Coronary artery (tissue), 2 donors: ENCODE data around the gene ORAI3.

Experiments
- DNase-seq: peaks from one replicate; pipeline ENCODE4 v3.0.0-alpha.2; 2017; ENCODE audit warnings: low spot score
- H3K27ac ChIP-seq, 2 donors: fragments of 200-600 bp; sonication (generic); one replicate each; pipeline ENCODE4 v1.5.1; 2016 to 2019
- H3K4me3 ChIP-seq: fragments of 200-600 bp; sonication (generic); 2 replicates; pipeline ENCODE4 v1.5.1; 2016; ENCODE audit warnings: mild to moderate bottlenecking, moderate library complexity
- TF ChIP-seq, protein P1 (sequence below): fragments of 200-600 bp; sonication (generic); IDR thresholded peaks from one replicate; pipeline ENCODE4 v1.5.1; 2019; ENCODE audit warnings: antibody characterized with exemption

The ORAI3 gene

GRCh38 chr16:30948667-30949649 is at the start of gene ORAI3:
ORAI3 (plus strand) TSS chr16:30949068; CDS start chr16:30949290, 222 bp downstream.
- Histone ChIP-seq H3K27ac (peak within 1 kb of the TSS; percentile 90 to 94), H3K4me3 (peak within 1 kb of the TSS; percentile 91)
- peak; percentile 89 for DNase-seq
- TF ChIP-seq, protein P1, sequence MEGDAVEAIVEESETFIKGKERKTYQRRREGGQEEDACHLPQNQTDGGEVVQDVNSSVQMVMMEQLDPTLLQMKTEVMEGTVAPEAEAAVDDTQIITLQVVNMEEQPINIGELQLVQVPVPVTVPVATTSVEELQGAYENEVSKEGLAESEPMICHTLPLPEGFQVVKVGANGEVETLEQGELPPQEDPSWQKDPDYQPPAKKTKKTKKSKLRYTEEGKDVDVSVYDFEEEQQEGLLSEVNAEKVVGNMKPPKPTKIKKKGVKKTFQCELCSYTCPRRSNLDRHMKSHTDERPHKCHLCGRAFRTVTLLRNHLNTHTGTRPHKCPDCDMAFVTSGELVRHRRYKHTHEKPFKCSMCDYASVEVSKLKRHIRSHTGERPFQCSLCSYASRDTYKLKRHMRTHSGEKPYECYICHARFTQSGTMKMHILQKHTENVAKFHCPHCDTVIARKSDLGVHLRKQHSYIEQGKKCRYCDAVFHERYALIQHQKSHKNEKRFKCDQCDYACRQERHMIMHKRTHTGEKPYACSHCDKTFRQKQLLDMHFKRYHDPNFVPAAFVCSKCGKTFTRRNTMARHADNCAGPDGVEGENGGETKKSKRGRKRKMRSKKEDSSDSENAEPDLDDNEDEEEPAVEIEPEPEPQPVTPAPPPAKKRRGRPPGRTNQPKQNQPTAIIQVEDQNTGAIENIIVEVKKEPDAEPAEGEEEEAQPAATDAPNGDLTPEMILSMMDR: no peak

- TF ChIP-seq, protein P1: no peak
- Histone ChIP-seq H3K27ac (no peak overlapping the region), H3K4me3 (no peak overlapping the region)
- no peak for DNase-seq
Observed at GRCh38 chr16:30899794-30900193, 49.1 kb upstream of the ORAI3 start.

GRCh38 chr16:30900588-30900987 is 48.3 kb upstream of the ORAI3 start:
- Histone ChIP-seq H3K27ac (no peak overlapping the region), H3K4me3 (no peak overlapping the region)
- DNase-seq: no peak
- TF ChIP-seq, protein P1: no peak

GRCh38 chr16:30901201-30902028 is 47.5 kb upstream of the ORAI3 start:
- DNase-seq: no peak
- peak overlapping the region; percentile 63 to 94 for H3K27ac ChIP-seq

DNA sequence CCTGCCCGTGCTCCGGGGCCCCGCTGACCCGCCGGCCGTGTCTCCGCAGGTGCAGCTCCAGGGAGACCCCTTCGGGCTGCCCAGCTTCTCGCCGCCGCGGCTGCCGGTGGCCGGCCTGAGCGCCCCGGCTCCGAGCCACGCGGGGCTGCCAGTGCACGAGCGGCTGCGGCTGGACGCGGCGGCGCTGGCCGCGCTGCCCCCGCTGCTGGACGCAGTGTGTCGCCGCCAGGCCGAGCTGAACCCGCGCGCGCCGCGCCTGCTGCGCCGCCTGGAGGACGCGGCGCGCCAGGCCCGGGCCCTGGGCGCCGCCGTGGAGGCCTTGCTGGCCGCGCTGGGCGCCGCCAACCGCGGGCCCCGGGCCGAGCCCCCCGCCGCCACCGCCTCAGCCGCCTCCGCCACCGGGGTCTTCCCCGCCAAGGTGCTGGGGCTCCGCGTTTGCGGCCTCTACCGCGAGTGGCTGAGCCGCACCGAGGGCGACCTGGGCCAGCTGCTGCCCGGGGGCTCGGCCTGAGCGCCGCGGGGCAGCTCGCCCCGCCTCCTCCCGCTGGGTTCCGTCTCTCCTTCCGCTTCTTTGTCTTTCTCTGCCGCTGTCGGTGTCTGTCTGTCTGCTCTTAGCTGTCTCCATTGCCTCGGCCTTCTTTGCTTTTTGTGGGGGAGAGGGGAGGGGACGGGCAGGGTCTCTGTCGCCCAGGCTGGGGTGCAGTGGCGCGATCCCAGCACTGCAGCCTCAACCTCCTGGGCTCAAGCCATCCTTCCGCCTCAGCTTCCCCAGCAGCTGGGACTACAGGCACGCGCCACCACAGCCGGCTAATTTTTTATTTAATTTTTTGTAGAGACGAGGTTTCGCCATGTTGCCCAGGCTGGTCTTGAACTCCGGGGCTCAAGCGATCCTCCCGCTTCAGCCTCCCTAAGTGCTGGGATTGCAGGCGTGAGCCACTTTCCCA is 46.6 kb upstream of the ORAI3 start:
- DNase-seq: no peak
- TF ChIP-seq, protein P1: no peak
- Histone ChIP-seq H3K27ac (peak overlapping the region; percentile 75 to 94), H3K4me3 (peak overlapping the region; percentile 72)

More at GRCh38 chr16:30901201-30902028, 47.5 kb upstream of the ORAI3 start:
- H3K4me3 ChIP-seq: peak overlapping the region; percentile 72
- TF ChIP-seq, protein P1: no peak

- DNase-seq: no peak
- TF ChIP-seq, protein P1: no peak
- H3K27ac ChIP-seq: peak overlapping the region; percentile 75 to 94
- no peak overlapping the region for H3K4me3 ChIP-seq
Observed at GRCh38 chr16:30903002-30903401, 45.9 kb upstream of the ORAI3 start.
